T-helper 2 cell treated with Interferon-gamma antibody and Interleukin-4, amounts not matched to agents 5 μg/mL and 100 μg/mL, for 36 hours (primary cell): ENCODE measurements around the gene SPTBN5.
A peak's percentile ranks its signal among the peaks of the same experiment; 100 is the strongest.
"Not testable (repeated sequence)": the region's sequence is repeated elsewhere in the genome, so short reads cannot be mapped to it uniquely, and the experiment has no call there.

Experiments used
- DNase-seq: peaks from one replicate; pipeline ENCODE4 v3.0.0; 2021; ENCODE audit warnings: low spot score
- H3K27ac Mint-ChIP-seq: one replicate; pipeline ENCODE4 v1.8.0; 2021; ENCODE audit warnings: mild to moderate bottlenecking, mixed read lengths
- H3K27me3 Mint-ChIP-seq: one replicate; pipeline ENCODE4 v1.8.0; 2021; ENCODE audit warnings: low read depth, mixed read lengths
- H3K36me3 Mint-ChIP-seq: one replicate; pipeline ENCODE4 v1.8.0; 2021; ENCODE audit warnings: low read depth, mixed read lengths
- H3K4me1 Mint-ChIP-seq: one replicate; pipeline ENCODE4 v1.8.0; 2021; ENCODE audit warnings: low read depth, mixed read lengths
- H3K4me3 Mint-ChIP-seq: one replicate; pipeline ENCODE4 v1.8.0; 2022; ENCODE audit warnings: mild to moderate bottlenecking, moderate library complexity, mixed read lengths
- H3K9me3 Mint-ChIP-seq: one replicate; pipeline ENCODE4 v1.8.0; 2021; ENCODE audit warnings: mixed read lengths

The SPTBN5 gene

DNA sequence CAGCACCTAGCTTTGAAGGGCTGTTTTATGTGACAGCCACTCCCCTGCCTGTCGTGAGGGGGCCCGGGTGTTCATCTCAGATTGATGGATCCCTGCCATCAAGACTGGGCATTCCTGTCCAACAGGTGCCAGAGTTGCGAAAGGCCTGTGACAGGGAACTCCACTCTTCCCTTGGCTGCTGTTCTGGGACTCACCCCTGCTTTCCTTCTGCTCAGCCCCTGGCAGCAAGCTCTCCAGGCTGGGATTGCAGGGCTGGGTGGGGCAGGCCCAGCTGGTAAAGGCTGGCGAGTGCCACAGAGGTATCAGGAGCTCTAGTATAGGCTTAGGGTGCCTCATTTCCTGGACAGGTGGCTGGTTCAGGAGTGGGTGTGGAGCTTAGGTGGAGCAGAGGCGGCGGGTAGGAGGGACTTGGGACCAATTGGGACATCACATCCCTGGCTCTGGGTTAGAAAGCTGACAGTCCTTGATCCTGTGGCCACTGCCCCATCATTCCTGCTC is 55.4 kb downstream of the SPTBN5 start, which contains the start of gene PLA2G4B:
Gene PLA2G4B (plus strand): TSS at position 448 of the 498 bp plus-strand sequence. CDS start 67 bp downstream, outside the sequence.
- no peaks in the 10 kb centered on the region for H3K27me3 Mint-ChIP-seq
- no peaks in the 10 kb centered on the region for H3K4me1 Mint-ChIP-seq
- H3K27ac Mint-ChIP-seq: no peak within 1 kb of the TSS
- H3K9me3 Mint-ChIP-seq: no peaks in the 10 kb centered on the region
- peaks cover 8% of the 10 kb centered on the region for H3K36me3 Mint-ChIP-seq
- H3K4me3 Mint-ChIP-seq: no peak within 1 kb of the TSS
- no peak for DNase-seq

GRCh38 chr15:41836713-41837454 is 57.0 kb downstream of the SPTBN5 start:
- DNase-seq: no peak
- peaks cover 11% of the 10 kb centered on the region for H3K36me3 Mint-ChIP-seq
- H3K4me1 Mint-ChIP-seq: peaks cover 12% of the 10 kb centered on the region
- no peaks in the 10 kb centered on the region for H3K9me3 Mint-ChIP-seq
- H3K27ac Mint-ChIP-seq: no peak overlapping the region
- no peaks in the 10 kb centered on the region for H3K27me3 Mint-ChIP-seq
- no peak overlapping the region for H3K4me3 Mint-ChIP-seq

DNA sequence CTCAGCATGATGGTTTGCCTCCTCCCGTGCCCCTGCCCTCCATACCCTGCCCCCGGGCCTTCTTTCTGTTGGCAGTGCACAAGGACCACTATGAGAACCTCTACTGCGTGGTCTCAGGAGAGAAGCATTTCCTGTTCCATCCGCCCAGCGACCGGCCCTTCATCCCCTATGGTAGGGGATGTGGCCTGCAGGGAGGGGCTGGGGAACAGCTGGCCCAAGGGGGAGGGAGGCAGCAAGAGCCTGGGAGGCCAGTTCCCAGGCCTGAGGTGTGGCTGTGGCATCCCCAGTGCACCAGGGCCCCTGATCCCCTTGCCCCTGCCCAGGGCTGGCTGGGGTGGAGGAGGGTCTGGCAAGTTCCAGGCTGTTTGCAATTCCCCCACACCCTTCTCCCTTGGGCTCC is 57.8 kb downstream of the SPTBN5 start:
- H3K4me1 Mint-ChIP-seq: peaks cover 18% of the 10 kb centered on the region
- H3K9me3 Mint-ChIP-seq: no peaks in the 10 kb centered on the region
- no peaks in the 10 kb centered on the region for H3K27me3 Mint-ChIP-seq
- H3K27ac Mint-ChIP-seq: no peak overlapping the region
- no peak for DNase-seq
- no peak overlapping the region for H3K4me3 Mint-ChIP-seq
- peaks cover 13% of the 10 kb centered on the region for H3K36me3 Mint-ChIP-seq

DNA sequence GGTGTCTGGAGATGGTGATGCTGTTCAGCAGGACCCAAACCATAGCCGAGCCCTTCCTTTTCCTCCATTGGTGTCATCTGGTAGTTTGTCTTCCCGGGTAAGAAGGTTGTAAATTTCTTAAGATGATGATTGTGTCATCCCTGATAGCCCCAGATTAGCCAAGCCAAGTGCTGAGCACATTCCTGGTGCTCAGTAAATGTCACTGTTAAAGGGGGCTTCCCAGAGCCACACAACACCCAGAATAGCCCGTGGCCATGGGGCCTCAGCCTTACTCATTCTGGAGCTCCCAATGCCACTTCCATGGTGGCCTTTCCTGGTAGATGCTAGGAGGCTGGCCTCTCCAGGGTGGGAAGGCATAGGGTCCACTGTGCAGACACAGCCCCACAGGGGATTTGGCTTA is 59.8 kb downstream of the SPTBN5 start:
- Mint-ChIP-seq H3K27me3 (no peaks in the 10 kb centered on the region), H3K27ac (no peak overlapping the region), H3K4me1 (peaks cover 25% of the 10 kb centered on the region), H3K9me3 (no peaks in the 10 kb centered on the region), H3K4me3 (no peak overlapping the region), H3K36me3 (peaks cover 15% of the 10 kb centered on the region)
- no peak for DNase-seq

GRCh38 chr15:41832875-41833274 is 61.0 kb downstream of the SPTBN5 start:
- H3K27ac Mint-ChIP-seq: no peak overlapping the region
- no peaks in the 10 kb centered on the region for H3K27me3 Mint-ChIP-seq
- no peak for DNase-seq
- peaks cover 32% of the 10 kb centered on the region for H3K4me1 Mint-ChIP-seq
- no peaks in the 10 kb centered on the region for H3K9me3 Mint-ChIP-seq
- peaks cover 20% of the 10 kb centered on the region for H3K36me3 Mint-ChIP-seq
- H3K4me3 Mint-ChIP-seq: no peak overlapping the region

DNA sequence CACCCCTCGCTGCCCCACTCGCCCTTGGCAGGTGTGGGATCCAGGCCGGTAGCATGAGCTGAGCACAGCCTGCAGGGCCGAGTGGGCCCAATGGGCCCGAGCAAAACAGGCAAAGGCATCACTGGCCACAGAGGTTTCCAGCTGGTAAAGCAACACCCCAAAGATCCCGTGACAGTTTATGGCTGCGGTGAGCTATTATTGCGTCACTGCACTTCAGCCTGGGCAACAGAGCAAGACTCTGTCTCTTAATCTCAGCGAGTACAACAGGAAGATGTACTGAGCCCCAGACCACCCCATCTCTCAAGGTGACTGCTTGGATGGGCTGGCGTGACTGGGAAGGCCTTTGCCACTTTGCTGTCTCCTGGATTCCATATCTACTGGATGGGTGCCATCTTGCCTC is 61.6 kb downstream of the SPTBN5 start:
- peaks cover 18% of the 10 kb centered on the region for H3K36me3 Mint-ChIP-seq
- no peak for DNase-seq
- no peak overlapping the region for H3K27ac Mint-ChIP-seq
- peaks cover 33% of the 10 kb centered on the region for H3K4me1 Mint-ChIP-seq
- H3K9me3 Mint-ChIP-seq: no peaks in the 10 kb centered on the region
- no peaks in the 10 kb centered on the region for H3K27me3 Mint-ChIP-seq
- peak overlapping the region; percentile 7 for H3K4me3 Mint-ChIP-seq

- peak overlapping the region; percentile 81 for H3K27ac Mint-ChIP-seq
Observed at GRCh38 chr15:41831291-41831690, 62.6 kb downstream of the SPTBN5 start.

GRCh38 chr15:41829959-41830646 is 63.8 kb downstream of the SPTBN5 start:
- Mint-ChIP-seq H3K9me3 (no peaks in the 10 kb centered on the region), H3K4me1 (peaks cover 35% of the 10 kb centered on the region), H3K36me3 (peaks cover 15% of the 10 kb centered on the region), H3K27me3 (no peaks in the 10 kb centered on the region), H3K27ac (no peak overlapping the region), H3K4me3 (peak overlapping the region; percentile 2)
- DNase-seq: no peak

More at GRCh38 chr15:41831291-41831690, 62.6 kb downstream of the SPTBN5 start:
- Mint-ChIP-seq H3K36me3 (peaks cover 21% of the 10 kb centered on the region), H3K4me1 (peaks cover 35% of the 10 kb centered on the region), H3K4me3 (peak overlapping the region; percentile 66)
- DNase-seq: peak; percentile 67
- H3K27me3 Mint-ChIP-seq, H3K9me3 Mint-ChIP-seq: not testable (repeated sequence)

DNA sequence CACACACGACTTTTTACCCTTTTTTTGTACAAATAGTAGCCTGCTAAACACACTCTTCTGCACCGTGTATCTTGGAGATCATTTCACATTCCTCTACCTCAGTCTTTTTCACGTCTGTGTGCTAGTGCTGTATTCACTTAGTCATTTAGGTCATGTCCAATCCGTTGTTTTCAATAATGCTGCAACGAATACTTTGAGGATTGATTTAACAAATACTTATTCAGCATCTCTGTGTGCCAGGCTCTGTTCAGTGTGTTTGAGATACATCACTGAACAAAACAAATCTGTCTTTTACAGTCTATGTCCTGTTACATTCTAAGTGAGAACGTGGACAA is 65.1 kb downstream of the SPTBN5 start:
- peaks cover 35% of the 10 kb centered on the region for H3K4me1 Mint-ChIP-seq
- peak overlapping the region; percentile 95 for H3K27ac Mint-ChIP-seq
- no peaks in the 10 kb centered on the region for H3K9me3 Mint-ChIP-seq
- DNase-seq: no peak
- H3K27me3 Mint-ChIP-seq: no peaks in the 10 kb centered on the region
- H3K36me3 Mint-ChIP-seq: peaks cover 23% of the 10 kb centered on the region
- H3K4me3 Mint-ChIP-seq: peak overlapping the region; percentile 98

DNA sequence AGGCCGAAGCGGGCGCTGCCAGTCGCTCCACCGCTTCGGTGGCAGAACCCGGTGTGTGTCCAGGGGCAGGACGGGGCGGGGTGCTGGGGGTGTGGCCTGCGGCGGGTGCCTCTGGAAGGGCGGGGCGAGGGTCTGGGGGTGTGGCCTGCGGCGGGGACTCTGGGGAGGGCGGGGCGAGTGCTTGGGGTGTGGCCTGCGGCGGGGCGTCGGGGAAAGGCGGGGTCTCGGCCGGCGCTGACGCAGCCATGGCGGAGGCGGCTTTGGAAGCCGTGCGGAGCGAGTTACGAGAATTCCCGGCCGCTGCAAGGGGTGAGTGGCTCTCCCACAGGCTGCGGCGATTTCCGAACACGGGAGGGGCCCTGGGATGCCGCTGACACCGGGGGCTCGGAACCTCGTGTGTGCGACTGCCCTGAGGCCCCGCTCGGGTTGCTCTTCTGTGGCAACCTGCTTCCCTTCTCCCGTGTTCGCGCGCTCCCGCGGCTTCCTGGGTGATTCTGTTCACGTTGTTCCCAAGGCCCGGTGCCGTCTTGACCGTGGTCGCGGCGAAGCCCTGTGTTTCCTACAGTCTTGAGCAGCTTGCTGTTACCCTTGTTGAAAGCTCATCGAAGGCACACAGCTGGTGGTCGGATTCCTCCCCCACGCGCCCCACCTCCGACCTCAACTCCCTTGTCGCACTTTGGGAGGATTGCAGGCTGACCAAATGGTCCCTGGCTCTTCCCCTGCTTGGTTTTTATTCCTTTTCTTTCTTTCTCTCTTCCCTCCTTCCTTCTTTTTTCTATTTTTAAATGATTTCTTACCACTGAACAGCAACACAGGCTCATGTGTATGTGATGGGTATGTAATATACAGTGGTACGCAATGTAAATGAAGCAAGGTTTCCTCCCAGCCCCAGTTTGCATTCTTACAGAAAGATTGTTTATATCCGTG is 65.7 kb downstream of the SPTBN5 start, which contains the start of gene JMJD7:
Gene JMJD7 (plus strand): TSS at position 213 of the 927 bp plus-strand sequence. CDS start 33 bp downstream, at position 246.
- Mint-ChIP-seq H3K36me3 (peaks cover 23% of the 10 kb centered on the region), H3K9me3 (no peaks in the 10 kb centered on the region), H3K4me3 (peak within 1 kb of the TSS; percentile 98), H3K4me1 (peaks cover 35% of the 10 kb centered on the region), H3K27ac (peak within 1 kb of the TSS; percentile 95), H3K27me3 (no peaks in the 10 kb centered on the region)
- DNase-seq: peak; percentile 88

- H3K27ac Mint-ChIP-seq: peak overlapping the region; percentile 51
- H3K4me1 Mint-ChIP-seq: peaks cover 28% of the 10 kb centered on the region
- DNase-seq: no peak
- H3K27me3 Mint-ChIP-seq: no peaks in the 10 kb centered on the region
- H3K4me3 Mint-ChIP-seq: peak overlapping the region; percentile 98
- H3K36me3 Mint-ChIP-seq: peaks cover 26% of the 10 kb centered on the region
- no peaks in the 10 kb centered on the region for H3K9me3 Mint-ChIP-seq
Observed at GRCh38 chr15:41827290-41827879, 66.5 kb downstream of the SPTBN5 start.

DNA sequence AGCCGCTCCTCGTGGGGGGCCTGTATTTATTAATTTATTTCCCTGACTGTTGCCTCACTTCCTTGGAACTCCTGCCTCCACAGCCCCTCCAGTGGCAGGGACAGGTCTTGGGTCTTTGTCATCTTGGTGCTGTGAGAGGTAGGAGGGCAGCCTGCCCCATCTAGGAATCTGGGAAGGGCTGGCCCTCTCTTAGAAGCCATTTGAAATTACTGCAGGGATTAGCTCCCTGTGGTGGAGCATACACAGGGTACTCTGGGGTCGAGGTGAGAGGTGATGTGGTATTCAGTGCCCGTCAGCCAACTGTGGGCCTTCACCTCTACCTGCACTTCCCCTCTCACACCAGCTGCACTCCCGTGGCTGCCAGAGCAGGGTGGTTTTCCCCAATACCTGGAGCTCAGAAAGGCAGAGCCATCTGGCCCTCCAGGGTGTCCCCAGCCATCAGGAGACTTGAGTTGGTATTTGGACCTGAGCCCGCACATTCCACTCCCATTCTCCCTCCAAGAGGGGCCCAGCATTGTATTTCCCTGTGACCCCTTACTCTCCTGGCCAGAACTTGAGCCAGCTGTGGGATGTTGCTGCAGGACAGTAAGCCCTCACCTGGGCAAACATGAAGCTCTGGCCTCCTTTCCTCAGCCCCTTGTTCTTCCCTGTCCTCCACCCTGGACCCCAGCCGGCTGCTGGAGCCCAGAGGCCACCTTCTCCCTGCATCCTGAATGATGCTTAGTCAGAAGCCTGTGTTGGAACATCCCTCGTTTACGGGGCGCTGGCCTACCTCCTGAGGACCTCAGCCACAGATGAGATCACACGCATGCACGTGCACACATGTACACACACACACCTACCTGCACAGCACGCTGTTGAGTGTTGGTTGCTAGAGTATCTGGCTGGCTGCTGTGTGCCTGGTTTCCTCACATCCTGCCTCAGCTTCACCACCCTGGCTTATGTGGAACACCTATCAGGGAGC is 68.0 kb downstream of the SPTBN5 start:
- Mint-ChIP-seq H3K9me3 (no peaks in the 10 kb centered on the region), H3K36me3 (peaks cover 26% of the 10 kb centered on the region), H3K4me1 (peaks cover 15% of the 10 kb centered on the region), H3K27ac (peak overlapping the region; percentile 70), H3K4me3 (peak overlapping the region; percentile 80), H3K27me3 (no peaks in the 10 kb centered on the region)
- DNase-seq: no peak
